Central memory CD8-positive, alpha-beta T cell (primary cell): ENCODE results near the gene YAP1.
"Not testable (repeated sequence)": the region's sequence is repeated elsewhere in the genome, so short reads cannot be mapped to it uniquely, and the experiment has no call there.

Experiments used
- ATAC-seq: fragments of 150-1000 bp; cut with Tn5 transposase; replicated peaks from 2 replicates; pipeline ENCODE4 v1.10.0; 2022; ENCODE audit warnings: mild to moderate bottlenecking, moderate FRiP score, moderate number of reproducible peaks; ENCODE audit not compliant: poor library complexity, severe bottlenecking; ENCODE audit errors: extremely low read depth
- DNase-seq, 2 donors: peaks; one replicate each; pipeline ENCODE4 v3.0.0; 2021; ENCODE audit warnings: low spot score in 2 of 2
- H3K27ac Mint-ChIP-seq: one replicate; pipeline ENCODE4 v1.8.0; 2022; ENCODE audit warnings: low read depth, mild to moderate bottlenecking, moderate library complexity, mixed read lengths
- H3K27me3 Mint-ChIP-seq: one replicate; pipeline ENCODE4 v1.8.0; 2022; ENCODE audit warnings: mixed read lengths
- H3K36me3 Mint-ChIP-seq: one replicate; pipeline ENCODE4 v1.8.0; 2022; ENCODE audit warnings: mild to moderate bottlenecking, moderate library complexity, mixed read lengths; ENCODE audit not compliant: insufficient read depth
- H3K4me1 Mint-ChIP-seq: one replicate; pipeline ENCODE4 v1.8.0; 2022; ENCODE audit warnings: mixed read lengths
- H3K4me3 Mint-ChIP-seq: one replicate; pipeline ENCODE4 v1.8.0; 2022; ENCODE audit warnings: mild to moderate bottlenecking, moderate library complexity, mixed read lengths
- H3K9me3 Mint-ChIP-seq: one replicate; pipeline ENCODE4 v1.8.0; 2022; ENCODE audit warnings: mixed read lengths

YAP1 gene

DNA sequence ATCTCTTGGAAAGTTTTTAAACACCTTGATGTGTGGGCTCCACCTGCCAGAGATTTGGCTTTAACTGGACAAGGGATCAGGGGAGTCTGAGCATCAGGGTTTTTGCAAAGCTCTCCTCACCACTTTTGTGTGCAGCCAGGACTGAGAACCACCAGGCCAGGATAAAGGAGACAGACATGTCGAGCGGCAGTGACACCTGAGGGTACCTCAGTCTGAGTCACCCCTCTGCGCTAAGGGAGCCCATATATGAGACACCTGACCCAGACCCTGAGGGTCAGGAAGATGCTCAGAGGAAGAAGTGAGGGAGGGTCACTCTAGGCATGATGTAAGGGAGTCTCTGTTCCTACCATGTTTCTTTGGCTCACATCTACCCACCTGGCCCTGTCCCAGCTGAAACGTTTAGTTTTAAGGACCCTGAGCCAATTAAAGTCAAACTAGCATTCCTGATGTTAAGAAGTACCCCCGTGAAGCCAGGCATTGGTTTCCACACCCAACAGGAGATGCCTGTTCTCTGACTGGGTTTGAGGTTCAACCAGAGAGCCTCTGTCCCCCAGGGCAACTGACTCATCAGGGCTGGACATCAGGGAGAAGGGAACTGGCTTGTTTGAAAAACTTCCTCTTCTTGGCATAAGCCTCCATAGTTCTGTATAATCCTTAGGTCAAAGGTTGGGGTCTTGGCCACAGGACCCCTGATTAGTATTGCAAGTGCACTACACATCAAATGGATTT is 134.6 kb downstream of the YAP1 start:
- ATAC-seq: no peak
- Mint-ChIP-seq H3K27ac (no peak overlapping the region), H3K9me3 (no peaks in the 10 kb centered on the region), H3K27me3 (peaks cover 27% of the 10 kb centered on the region), H3K36me3 (no peaks in the 10 kb centered on the region), H3K4me3 (no peak overlapping the region), H3K4me1 (no peaks in the 10 kb centered on the region)
- no peak for DNase-seq

DNA sequence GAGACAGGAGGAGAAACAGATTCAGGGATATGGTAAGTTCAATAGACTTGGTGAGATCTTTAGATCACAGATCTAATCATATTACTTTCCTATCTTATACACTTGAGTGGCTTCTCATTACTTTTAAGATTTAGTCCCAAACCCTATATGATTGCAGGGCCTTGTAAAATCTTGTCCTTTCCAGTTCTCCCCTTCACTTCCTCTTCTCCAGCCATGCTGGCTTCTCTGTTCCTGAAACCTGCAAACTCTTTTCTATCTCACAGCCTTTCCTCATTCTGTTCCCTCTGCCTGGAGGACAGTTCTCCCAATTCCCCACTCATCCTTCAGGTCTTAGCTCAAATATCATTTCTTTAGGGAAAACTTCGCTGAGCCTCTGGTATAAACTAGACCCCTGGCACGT is 141.2 kb downstream of the YAP1 start:
- Mint-ChIP-seq H3K4me3 (no peak overlapping the region), H3K9me3 (no peaks in the 10 kb centered on the region), H3K4me1 (no peaks in the 10 kb centered on the region), H3K27ac (no peak overlapping the region), H3K27me3 (no peaks in the 10 kb centered on the region), H3K36me3 (peaks cover 3% of the 10 kb centered on the region)
- DNase-seq (no peak), ATAC-seq (no peak)

DNA sequence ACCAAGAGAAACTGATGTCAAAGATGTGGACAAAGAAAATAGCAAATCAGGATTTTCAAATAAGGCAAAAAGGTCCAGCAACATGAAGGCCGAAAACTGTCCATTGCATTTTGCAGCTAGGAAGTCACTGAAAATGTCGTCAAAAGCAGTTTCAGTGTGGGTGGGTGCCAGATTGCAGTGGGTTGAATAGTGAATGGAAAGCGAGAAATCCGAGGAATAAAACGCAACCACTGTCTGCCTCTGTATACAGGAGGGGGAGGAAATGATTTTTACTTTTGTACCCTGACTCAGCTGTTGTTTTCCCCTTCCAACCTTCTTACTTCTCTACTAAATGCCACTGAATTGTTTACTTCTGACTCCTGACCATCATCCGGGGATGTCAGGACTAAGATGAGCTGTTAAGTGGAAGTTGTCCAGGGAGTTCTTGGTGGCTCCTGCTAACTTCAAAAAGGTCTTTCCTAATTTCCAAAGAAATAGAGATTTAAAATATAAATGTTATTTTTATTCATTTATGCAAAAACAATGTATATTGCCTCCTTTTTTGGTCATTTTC is 142.2 kb downstream of the YAP1 start:
- Mint-ChIP-seq H3K4me3 (no peak overlapping the region), H3K9me3 (no peaks in the 10 kb centered on the region), H3K36me3 (peaks cover 3% of the 10 kb centered on the region), H3K27ac (no peak overlapping the region), H3K27me3 (no peaks in the 10 kb centered on the region), H3K4me1 (no peaks in the 10 kb centered on the region)
- ATAC-seq: no peak
- DNase-seq: no peak

- no peak for ATAC-seq
- no peaks in the 10 kb centered on the region for H3K27me3 Mint-ChIP-seq
- no peaks in the 10 kb centered on the region for H3K9me3 Mint-ChIP-seq
- no peaks in the 10 kb centered on the region for H3K4me1 Mint-ChIP-seq
- peaks cover 3% of the 10 kb centered on the region for H3K36me3 Mint-ChIP-seq
- DNase-seq: no peak
- no peak overlapping the region for H3K4me3 Mint-ChIP-seq
- no peak overlapping the region for H3K27ac Mint-ChIP-seq
Observed at GRCh38 chr11:102253020-102253715, 142.9 kb downstream of the YAP1 start.

GRCh38 chr11:102254047-102254446 is 143.8 kb downstream of the YAP1 start:
- DNase-seq (no peak), ATAC-seq (no peak)
- H3K4me1 Mint-ChIP-seq: no peaks in the 10 kb centered on the region
- H3K4me3 Mint-ChIP-seq: no peak overlapping the region
- peaks cover 4% of the 10 kb centered on the region for H3K36me3 Mint-ChIP-seq
- H3K9me3 Mint-ChIP-seq: no peaks in the 10 kb centered on the region
- H3K27ac Mint-ChIP-seq: no peak overlapping the region
- H3K27me3 Mint-ChIP-seq: no peaks in the 10 kb centered on the region

- H3K4me3 Mint-ChIP-seq: no peak overlapping the region
Observed at GRCh38 chr11:102256251-102256650, 146.0 kb downstream of the YAP1 start.

DNA sequence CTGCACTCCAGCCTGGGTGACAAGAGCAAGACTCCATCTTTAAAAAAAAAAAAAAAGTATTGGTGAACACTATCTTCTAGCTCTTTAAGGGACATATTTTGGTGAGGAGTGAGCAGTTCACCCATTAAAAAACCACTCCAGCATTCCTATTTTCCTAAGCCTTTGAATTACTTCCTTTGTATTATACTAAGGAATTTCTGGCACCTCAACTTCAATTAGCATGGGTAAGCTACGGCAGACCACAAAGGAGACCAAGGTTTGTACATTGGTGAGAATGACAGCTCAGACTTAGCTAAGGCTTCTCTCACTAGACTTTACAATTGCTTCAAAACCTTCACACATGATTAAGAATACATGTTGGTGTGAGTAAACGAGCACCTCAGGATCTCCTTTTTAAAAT is 150.0 kb downstream of the YAP1 start:
- no peak for DNase-seq

More at GRCh38 chr11:102256251-102256650, 146.0 kb downstream of the YAP1 start:
- Mint-ChIP-seq H3K4me1 (no peaks in the 10 kb centered on the region), H3K9me3 (no peaks in the 10 kb centered on the region), H3K27me3 (no peaks in the 10 kb centered on the region), H3K27ac (no peak overlapping the region), H3K36me3 (peaks cover 5% of the 10 kb centered on the region)
- DNase-seq: no peak
- no peak for ATAC-seq

GRCh38 chr11:102263379-102264003 is 153.2 kb downstream of the YAP1 start:
- DNase-seq (no peak), ATAC-seq (no peak)
- Mint-ChIP-seq H3K9me3 (no peaks in the 10 kb centered on the region), H3K4me1 (peaks cover 7% of the 10 kb centered on the region), H3K27ac (no peak overlapping the region), H3K4me3 (no peak overlapping the region), H3K36me3 (peaks cover 2% of the 10 kb centered on the region), H3K27me3 (no peaks in the 10 kb centered on the region)

More for the DNA sequence above, 150.0 kb downstream of the YAP1 start:
- no peaks in the 10 kb centered on the region for H3K27me3 Mint-ChIP-seq
- H3K4me3 Mint-ChIP-seq: no peak overlapping the region
- no peak for ATAC-seq
- no peak overlapping the region for H3K27ac Mint-ChIP-seq
- H3K36me3 Mint-ChIP-seq: peaks cover 2% of the 10 kb centered on the region
- no peaks in the 10 kb centered on the region for H3K9me3 Mint-ChIP-seq
- no peaks in the 10 kb centered on the region for H3K4me1 Mint-ChIP-seq

- not testable (repeated sequence) for ATAC-seq, H3K27me3 Mint-ChIP-seq, H3K27ac Mint-ChIP-seq, H3K9me3 Mint-ChIP-seq, H3K4me3 Mint-ChIP-seq, H3K36me3 Mint-ChIP-seq, DNase-seq
- peaks cover 18% of the 10 kb centered on the region for H3K4me1 Mint-ChIP-seq
Observed at GRCh38 chr11:102264704-102265103, 154.5 kb downstream of the YAP1 start.

- no peaks in the 10 kb centered on the region for H3K36me3 Mint-ChIP-seq
- no peak overlapping the region for H3K4me3 Mint-ChIP-seq
- no peaks in the 10 kb centered on the region for H3K27me3 Mint-ChIP-seq
- H3K27ac Mint-ChIP-seq: no peak overlapping the region
- peaks cover 19% of the 10 kb centered on the region for H3K4me1 Mint-ChIP-seq
- no peaks in the 10 kb centered on the region for H3K9me3 Mint-ChIP-seq
- no peak for ATAC-seq
- DNase-seq: no peak
Observed at GRCh38 chr11:102266099-102266498, 155.9 kb downstream of the YAP1 start.

GRCh38 chr11:102267609-102268008 is 157.4 kb downstream of the YAP1 start:
- no peak for DNase-seq
- peak overlapping the region; percentile 82 for H3K4me3 Mint-ChIP-seq
- ATAC-seq: no peak
- peaks cover 13% of the 10 kb centered on the region for H3K27me3 Mint-ChIP-seq
- H3K9me3 Mint-ChIP-seq: no peaks in the 10 kb centered on the region
- no peaks in the 10 kb centered on the region for H3K36me3 Mint-ChIP-seq
- no peak overlapping the region for H3K27ac Mint-ChIP-seq
- peaks cover 23% of the 10 kb centered on the region for H3K4me1 Mint-ChIP-seq

- Mint-ChIP-seq H3K4me1 (peaks cover 23% of the 10 kb centered on the region), H3K36me3 (no peaks in the 10 kb centered on the region), H3K9me3 (no peaks in the 10 kb centered on the region), H3K4me3 (peak overlapping the region; percentile 82), H3K27ac (peak overlapping the region; percentile 85), H3K27me3 (peaks cover 20% of the 10 kb centered on the region)
- ATAC-seq (peak; percentile 94), DNase-seq (peak; percentile 47 to 64)
Observed at GRCh38 chr11:102268083-102268984, 158.1 kb downstream of the YAP1 start.
